K562 (cell line): ENCODE data around the gene GPRC5B. TPM values are rescaled to one million over a fixed set of nuclear protein-coding genes. Genes with fewer than 3 reads are reported as not detected.

ENCODE experiments used
- ASH1L ChIP-seq: fragments of 450-650 bp; IDR thresholded peaks from 2 replicates; pipeline ENCODE4 v1.6.1; 2018; ENCODE audit warnings: borderline replicate concordance, mild to moderate bottlenecking, low read depth; ENCODE audit not compliant: partially characterized antibody
- ATF1 ChIP-seq, 2 experiments: fragments of 450-650 bp in 1 of 2; IDR thresholded peaks; 2 replicates each; pipeline ENCODE4 v1.6.1; 2016; ENCODE audit warnings: missing compliant biosample characterization in 1 of 2, missing genetic modification characterization in 1 of 2
- DACH1 ChIP-seq: fragments of 450-650 bp; IDR thresholded peaks from 2 replicates; pipeline ENCODE4 v1.6.1; 2018; ENCODE audit not compliant: partially characterized antibody
- FOXK2 ChIP-seq, 2 experiments: fragments of 450-650 bp; IDR thresholded peaks in 1 of 2; conservative IDR thresholded peaks in 1 of 2; 2 replicates each; pipeline ENCODE4 v1.6.1; 2016; ENCODE audit warnings: low read depth in 2 of 2, mild to moderate bottlenecking in 1 of 2
- HBP1 ChIP-seq: fragments of 450-650 bp; formaldehyde crosslinking; IDR thresholded peaks from 2 replicates; pipeline ENCODE4 v1.4.0; 2022; ENCODE audit warnings: missing genetic modification characterization
- KAT7 ChIP-seq: sonication (generic); formaldehyde crosslinking; IDR thresholded peaks from 2 replicates; pipeline ENCODE4 v1.8.0; 2022; ENCODE audit warnings: missing genetic modification reagents, mild to moderate bottlenecking, borderline replicate concordance
- LEF1 ChIP-seq: fragments of 450-650 bp; IDR thresholded peaks from 2 replicates; pipeline ENCODE4 v1.6.1; 2016; ENCODE audit warnings: mild to moderate bottlenecking
- MBD2 ChIP-seq: sonication (generic); IDR thresholded peaks from 2 replicates; pipeline ENCODE4 v1.6.1; 2016; ENCODE audit warnings: low read depth, borderline replicate concordance
- PBX2 ChIP-seq, 2 experiments: IDR thresholded peaks in 1 of 2; conservative IDR thresholded peaks in 1 of 2; 2 replicates each; pipeline ENCODE4 v1.6.1; 2016; ENCODE audit warnings: low read depth in 2 of 2, mild to moderate bottlenecking in 1 of 2, missing compliant biosample characterization in 1 of 2, missing genetic modification characterization in 1 of 2, moderate library complexity in 1 of 2
- SMARCA4 ChIP-seq: fragments of 450-650 bp; IDR thresholded peaks from 2 replicates; pipeline ENCODE4 v1.6.1; 2016
- SREBF1 ChIP-seq: fragments of 150-350 bp; IDR thresholded peaks from 2 replicates; pipeline ENCODE4 v1.6.1; 2014; ENCODE audit warnings: antibody characterized with exemption, low read depth, low read length, borderline replicate concordance
- SRSF7 ChIP-seq: fragments of 200-400 bp; formaldehyde crosslinking; optimal IDR thresholded peaks from 2 replicates; pipeline ENCODE3; 2017; ENCODE audit warnings: mild to moderate bottlenecking, low read depth, low read length
- STAG1 ChIP-seq: sonication (generic); formaldehyde crosslinking; IDR thresholded peaks from 2 replicates; pipeline ENCODE4 v1.5.0; 2020; ENCODE audit warnings: missing genetic modification reagents, borderline replicate concordance
- U2AF1 ChIP-seq: fragments of 200-400 bp; formaldehyde crosslinking; optimal IDR thresholded peaks from 2 replicates; pipeline ENCODE3; 2017; ENCODE audit warnings: mild to moderate bottlenecking, low read depth, low read length, moderate library complexity
- ZFP30 ChIP-seq: fragments of 250-450 bp; sonication (Bioruptor Pico); IDR thresholded peaks from 2 replicates; pipeline ENCODE4 v1.8.0; 2022; ENCODE audit warnings: moderate library complexity, mild to moderate bottlenecking, inconsistent platforms, borderline replicate concordance
- polyA plus RNA-seq, 8 experiments: library from polyadenylated mRNA; depleted of rRNA in 4 of 8; stranded (reverse) in 5 of 8; unstranded in 3 of 8; fragments of >200 nt; fragmentation: Nextera tagmentation in 2 of 8; fragmentation: Illumina TruSeq in 1 of 8; extraction: Ambion mirVana in 2 of 8; extraction: Trizol in 1 of 8; gene quantifications; 2 replicates each; pipeline versions ENCODE4 v1.2.1 to v1.2.3, GENCODE V29; 2011 to 2014; ENCODE audit warnings: inconsistent platforms in 1 of 8, missing spikeins in 1 of 8
- total RNA-seq, 7 experiments: library from RNA; depleted of rRNA in 6 of 7; stranded (reverse); fragments of >200 nt in 6 of 7; fragmentation: Illumina TruSeq in 2 of 7; extraction: Trizol in 2 of 7; gene quantifications; 2 replicates each; pipeline versions ENCODE4 v1.2.1 to v1.2.3, GENCODE V29; 2011 to 2021; ENCODE audit warnings: low replicate concordance in 1 of 7
- TF ChIP-seq, protein P1 (sequence below): sonication (generic); IDR thresholded peaks from 2 replicates; pipeline ENCODE4 v1.6.1; 2016
- TF ChIP-seq, protein P2 (sequence below): fragments of 450-650 bp; formaldehyde crosslinking; IDR thresholded peaks from 2 replicates; pipeline ENCODE4 v1.4.0; 2020; ENCODE audit warnings: mild to moderate bottlenecking, moderate library complexity

The GPRC5B gene
- total and polyA plus RNA-seq, 9 of the 15 experiments (the other 6 are each of a cell fraction or from before 2014, with no cell fraction given), result 0.65 to 5.5 (median 1.3) TPM

DNA sequence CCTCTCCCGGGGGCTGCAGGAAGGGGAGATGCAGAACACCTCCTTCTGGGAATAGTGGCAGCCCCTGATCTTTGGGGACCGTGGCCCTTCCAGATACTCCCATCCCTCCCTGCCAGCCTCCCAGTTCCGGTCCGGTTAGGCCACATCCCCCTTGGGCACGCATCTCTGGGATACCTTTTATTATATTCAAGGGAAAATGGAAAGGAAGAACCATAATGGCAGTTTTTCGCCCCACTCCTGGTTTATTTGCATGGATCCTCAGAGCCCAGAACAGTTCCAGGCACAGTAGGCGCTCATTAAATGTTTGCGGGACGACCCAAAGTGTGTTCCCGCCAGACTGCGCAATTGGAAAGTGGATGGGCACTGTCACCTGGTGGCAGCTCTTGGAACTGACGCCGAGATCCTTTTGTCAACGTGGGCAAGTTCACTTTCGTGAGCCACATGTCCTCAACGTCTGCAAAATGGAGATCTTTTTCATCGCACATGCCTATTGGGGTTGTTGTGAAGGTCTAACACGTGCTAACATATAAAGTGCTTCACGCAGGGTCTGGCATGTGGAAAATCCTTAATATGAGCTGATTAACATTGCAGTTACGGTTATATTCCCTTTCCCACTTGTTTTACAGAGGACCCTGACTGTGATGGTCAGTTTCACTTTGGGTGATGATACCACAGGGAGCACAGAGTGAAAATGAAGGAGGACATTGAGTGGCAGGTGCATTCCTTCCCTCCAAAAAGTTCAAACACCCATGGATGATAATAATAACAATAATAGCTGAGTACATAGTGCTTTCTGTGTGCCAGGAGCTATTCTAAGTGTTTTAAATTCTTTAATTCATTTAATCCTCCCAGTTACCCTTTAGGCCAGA, 1.7 kb upstream of the GPRC5B start (continued):
- no peak for TF ChIP-seq KAT7 (CRISPR knock-in tag)
- TF ChIP-seq ASH1L, result no peak
- no peak for TF ChIP-seq ZFP30
- no peak for TF ChIP-seq SMARCA4
- TF ChIP-seq DACH1, result no peak
- no peak for TF ChIP-seq U2AF1
- no peak for TF ChIP-seq PBX2 (CRISPR knock-in tag; IDR thresholded peaks at IDR 0.05; ENCODE audit: low read depth)
- TF ChIP-seq PBX2 (tag; conservative IDR thresholded peaks at IDR 0.05; ENCODE audit: low read depth), result no peak
- no peak for TF ChIP-seq MBD2
- peak in 1 of 2 experiments; percentile 46; a peak in 1 of 4 replicates for TF ChIP-seq FOXK2 (conservative IDR thresholded peaks at IDR 0.05 in 1 of 2, IDR thresholded peaks at IDR 0.05 in 1 of 2; ENCODE audit: low read depth in 2 of 2)
- TF ChIP-seq, protein P1, sequence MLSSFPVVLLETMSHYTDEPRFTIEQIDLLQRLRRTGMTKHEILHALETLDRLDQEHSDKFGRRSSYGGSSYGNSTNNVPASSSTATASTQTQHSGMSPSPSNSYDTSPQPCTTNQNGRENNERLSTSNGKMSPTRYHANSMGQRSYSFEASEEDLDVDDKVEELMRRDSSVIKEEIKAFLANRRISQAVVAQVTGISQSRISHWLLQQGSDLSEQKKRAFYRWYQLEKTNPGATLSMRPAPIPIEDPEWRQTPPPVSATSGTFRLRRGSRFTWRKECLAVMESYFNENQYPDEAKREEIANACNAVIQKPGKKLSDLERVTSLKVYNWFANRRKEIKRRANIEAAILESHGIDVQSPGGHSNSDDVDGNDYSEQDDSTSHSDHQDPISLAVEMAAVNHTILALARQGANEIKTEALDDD, result no peak
- no peak for TF ChIP-seq SRSF7
- peak; percentile 98 for TF ChIP-seq STAG1 (CRISPR knock-in tag)
- TF ChIP-seq, protein P2, sequence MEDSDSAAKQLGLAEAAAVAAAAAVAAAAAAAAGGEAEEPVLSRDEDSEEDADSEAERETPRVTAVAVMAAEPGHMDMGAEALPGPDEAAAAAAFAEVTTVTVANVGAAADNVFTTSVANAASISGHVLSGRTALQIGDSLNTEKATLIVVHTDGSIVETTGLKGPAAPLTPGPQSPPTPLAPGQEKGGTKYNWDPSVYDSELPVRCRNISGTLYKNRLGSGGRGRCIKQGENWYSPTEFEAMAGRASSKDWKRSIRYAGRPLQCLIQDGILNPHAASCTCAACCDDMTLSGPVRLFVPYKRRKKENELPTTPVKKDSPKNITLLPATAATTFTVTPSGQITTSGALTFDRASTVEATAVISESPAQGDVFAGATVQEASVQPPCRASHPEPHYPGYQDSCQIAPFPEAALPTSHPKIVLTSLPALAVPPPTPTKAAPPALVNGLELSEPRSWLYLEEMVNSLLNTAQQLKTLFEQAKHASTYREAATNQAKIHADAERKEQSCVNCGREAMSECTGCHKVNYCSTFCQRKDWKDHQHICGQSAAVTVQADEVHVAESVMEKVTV (CRISPR knock-in tag), result peak; percentile 98
- no peak for TF ChIP-seq SREBF1
- no peak for TF ChIP-seq LEF1
- TF ChIP-seq ATF1 (CRISPR knock-in tag; IDR thresholded peaks at IDR 0.05), result no peak
- TF ChIP-seq ATF1 (tag; IDR thresholded peaks at IDR 0.05), result peak; percentile 40; the same call in 1 of the 2 replicates
- TF ChIP-seq HBP1 (CRISPR knock-in tag), result no peak
